BLaER1 (cell line): ENCODE data around the gene PHF21B.
"Not testable (repeated sequence)": the region's sequence is repeated elsewhere in the genome, so short reads cannot be mapped to it uniquely, and the experiment has no call there.

Source experiments
- H3K27ac ChIP-seq: shearing (Covaris generic); formaldehyde crosslinking; 2 replicates; pipeline ENCODE4 v1.8.1; 2022
- H3K27me3 ChIP-seq: shearing (Covaris generic); formaldehyde crosslinking; 2 replicates; pipeline ENCODE4 v1.8.1; 2022
- H3K36me3 ChIP-seq: shearing (Covaris generic); formaldehyde crosslinking; 2 replicates; pipeline ENCODE4 v1.8.1; 2022
- H3K4me1 ChIP-seq: shearing (Covaris generic); formaldehyde crosslinking; 2 replicates; pipeline ENCODE4 v1.8.1; 2022
- H3K4me2 ChIP-seq: shearing (Covaris generic); formaldehyde crosslinking; 2 replicates; pipeline ENCODE4 v1.8.1; 2022
- H3K4me3 ChIP-seq: shearing (Covaris generic); formaldehyde crosslinking; 2 replicates; pipeline ENCODE4 v1.8.1; 2022
- H3K9ac ChIP-seq: shearing (Covaris generic); formaldehyde crosslinking; 2 replicates; pipeline ENCODE4 v1.8.1; 2022
- H3K9me3 ChIP-seq: shearing (Covaris generic); formaldehyde crosslinking; 2 replicates; pipeline ENCODE4 v1.8.1; 2022
- H4K20me1 ChIP-seq: shearing (Covaris generic); formaldehyde crosslinking; 2 replicates; pipeline ENCODE4 v1.8.1; 2022
- Cebpa-rat ChIP-seq: shearing (Covaris generic); IDR thresholded peaks from 2 replicates; pipeline ENCODE4 v1.8.1; 2022

PHF21B gene

DNA sequence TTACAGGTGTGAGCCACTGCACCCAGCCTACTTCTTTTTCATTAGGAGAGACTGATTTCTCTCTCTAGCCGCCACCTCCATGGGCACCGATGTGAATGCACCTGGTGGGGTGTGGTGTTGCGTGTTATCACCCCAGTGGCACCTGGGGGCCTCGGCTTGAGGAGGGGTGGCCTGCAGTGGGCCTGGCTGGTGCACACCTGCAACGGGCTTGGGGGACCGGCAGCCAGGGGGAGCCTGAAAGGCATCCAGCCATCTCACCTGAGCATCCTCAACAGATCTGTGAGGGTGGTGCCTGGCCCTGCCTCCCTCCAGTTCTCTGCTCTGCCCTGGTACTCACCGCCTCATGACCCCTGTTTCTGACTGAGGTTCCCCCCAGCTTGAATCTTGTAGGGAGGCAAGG, 148.6 kb downstream of the PHF21B start:
- no peaks in the 10 kb centered on the region for H3K4me1 ChIP-seq
- H3K4me2 ChIP-seq: no peak overlapping the region
- H3K9ac ChIP-seq: no peak overlapping the region
- no peaks in the 10 kb centered on the region for H4K20me1 ChIP-seq
- TF ChIP-seq Cebpa-rat: no peak
- H3K27ac ChIP-seq: no peak overlapping the region
- H3K36me3 ChIP-seq: no peaks in the 10 kb centered on the region
- no peak overlapping the region for H3K4me3 ChIP-seq
- H3K9me3 ChIP-seq: no peaks in the 10 kb centered on the region
- H3K27me3 ChIP-seq: no peaks in the 10 kb centered on the region

DNA sequence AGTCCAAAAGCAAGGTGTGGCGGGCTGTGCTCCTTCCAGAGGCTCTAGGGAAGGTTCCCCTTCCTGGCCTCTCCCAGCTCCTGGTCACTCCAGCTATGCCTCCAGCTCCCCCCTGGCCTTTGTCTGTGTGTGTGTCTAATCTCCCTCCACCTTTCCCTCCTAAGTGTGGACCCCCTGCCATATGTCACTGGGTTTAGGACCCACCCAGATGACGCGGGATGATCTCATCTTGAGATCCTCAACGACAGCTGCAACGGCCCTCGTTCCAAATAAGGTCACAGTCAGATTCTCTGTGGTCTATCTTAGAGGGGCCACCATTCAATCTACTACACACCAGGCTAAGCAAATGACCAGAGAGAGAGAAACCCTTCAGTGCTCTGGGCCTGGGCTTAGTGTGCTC, 149.5 kb downstream of the PHF21B start:
- no peaks in the 10 kb centered on the region for H4K20me1 ChIP-seq
- no peak overlapping the region for H3K4me3 ChIP-seq
- H3K27ac ChIP-seq: no peak overlapping the region
- no peaks in the 10 kb centered on the region for H3K36me3 ChIP-seq
- no peaks in the 10 kb centered on the region for H3K9me3 ChIP-seq
- no peaks in the 10 kb centered on the region for H3K27me3 ChIP-seq
- TF ChIP-seq Cebpa-rat: no peak
- H3K4me2 ChIP-seq: no peak overlapping the region
- H3K9ac ChIP-seq: no peak overlapping the region
- H3K4me1 ChIP-seq: no peaks in the 10 kb centered on the region

DNA sequence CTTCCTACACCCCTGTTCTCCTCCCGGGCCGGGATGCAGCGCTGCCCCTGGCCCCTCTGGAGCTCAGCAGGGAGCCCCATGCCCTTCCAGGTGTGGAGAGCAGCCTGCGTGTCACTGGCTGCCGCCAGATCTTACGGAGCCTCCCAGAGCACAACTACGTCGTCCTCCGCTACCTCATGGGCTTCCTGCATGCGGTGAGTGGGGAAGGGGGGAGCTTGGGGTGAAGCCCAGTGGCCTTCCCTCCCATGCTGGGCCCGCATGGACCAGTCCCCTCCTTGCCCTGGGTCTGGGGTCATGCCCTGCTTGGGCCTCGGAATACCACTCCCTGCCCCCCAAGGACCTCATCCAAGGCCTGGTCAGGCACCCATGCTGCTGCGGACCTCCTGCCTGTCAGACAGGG, 150.2 kb downstream of the PHF21B start:
- Histone ChIP-seq H3K4me2 (no peak overlapping the region), H3K27ac (no peak overlapping the region), H3K36me3 (no peaks in the 10 kb centered on the region), H3K9ac (no peak overlapping the region), H3K4me1 (no peaks in the 10 kb centered on the region), H3K4me3 (no peak overlapping the region), H3K27me3 (no peaks in the 10 kb centered on the region), H3K9me3 (no peaks in the 10 kb centered on the region), H4K20me1 (no peaks in the 10 kb centered on the region)
- no peak for TF ChIP-seq Cebpa-rat

DNA sequence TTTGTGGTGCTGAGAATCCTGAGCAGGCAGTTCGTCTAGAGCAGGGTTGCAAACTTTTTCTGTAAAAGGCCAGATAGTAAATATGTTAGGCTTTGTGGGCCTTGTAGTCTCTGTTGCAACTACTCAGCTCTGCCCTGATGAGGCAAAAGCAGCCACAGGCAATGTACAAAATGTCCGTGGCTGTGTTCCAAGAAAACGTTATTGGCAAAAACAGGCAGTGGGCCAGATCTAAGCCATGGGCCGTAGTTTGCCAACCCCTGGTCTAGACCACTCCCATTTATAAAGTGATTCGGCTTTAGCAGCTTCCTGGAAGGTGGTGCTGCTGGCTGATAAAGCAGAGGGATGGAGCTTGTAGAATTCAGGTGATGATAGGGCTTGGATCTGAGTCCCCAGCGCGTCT, 151.0 kb downstream of the PHF21B start:
- H3K9ac ChIP-seq, H3K9me3 ChIP-seq, H3K27ac ChIP-seq, H3K4me2 ChIP-seq, H3K36me3 ChIP-seq, H4K20me1 ChIP-seq, H3K27me3 ChIP-seq, H3K4me3 ChIP-seq, H3K4me1 ChIP-seq: not testable (repeated sequence)

DNA sequence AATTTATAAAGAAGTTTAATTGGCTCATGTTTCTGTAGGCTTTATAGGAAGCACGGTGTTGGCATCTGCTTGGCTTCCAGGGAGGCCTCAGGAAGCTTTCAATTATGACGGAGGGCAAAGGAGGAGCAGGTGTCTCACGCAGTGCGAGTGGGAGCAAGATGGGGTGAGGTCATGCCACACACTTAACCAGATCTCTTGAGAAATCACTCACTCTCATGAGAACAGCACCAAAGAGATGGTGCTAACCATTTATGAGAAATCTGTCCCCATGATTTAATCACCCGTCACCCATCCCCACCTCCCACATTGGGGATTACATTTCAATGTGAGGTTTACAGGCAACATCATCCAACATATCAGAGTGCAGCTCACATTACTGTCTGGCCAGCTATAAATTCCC, 153.9 kb downstream of the PHF21B start:
- H3K27me3 ChIP-seq: no peaks in the 10 kb centered on the region
- H3K9me3 ChIP-seq: no peaks in the 10 kb centered on the region
- H3K27ac ChIP-seq: no peak overlapping the region
- H4K20me1 ChIP-seq: no peaks in the 10 kb centered on the region
- no peak overlapping the region for H3K4me2 ChIP-seq
- no peak overlapping the region for H3K4me3 ChIP-seq
- no peak overlapping the region for H3K9ac ChIP-seq
- TF ChIP-seq Cebpa-rat: no peak
- H3K36me3 ChIP-seq: no peaks in the 10 kb centered on the region
- no peaks in the 10 kb centered on the region for H3K4me1 ChIP-seq

DNA sequence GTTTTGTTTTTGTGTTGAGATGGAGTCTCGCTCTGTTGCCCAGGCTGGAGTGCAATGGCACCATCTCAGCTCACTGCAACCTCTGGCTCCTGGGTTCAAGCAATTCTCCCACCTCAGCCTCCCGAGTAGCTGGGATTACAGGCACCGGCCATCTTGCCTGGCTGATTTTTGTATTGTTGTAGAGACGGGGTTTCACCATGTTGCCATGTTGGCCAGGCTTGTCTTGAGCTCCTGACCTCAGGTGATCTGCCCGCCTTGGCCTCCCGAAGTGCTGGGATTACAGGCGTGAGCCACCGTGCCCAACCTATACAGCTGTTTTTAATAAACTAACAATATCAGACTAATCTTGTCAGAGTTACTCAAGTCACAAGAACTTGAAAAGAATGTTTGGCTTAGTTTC, 155.2 kb downstream of the PHF21B start:
- H3K27ac ChIP-seq: not testable (repeated sequence)

DNA sequence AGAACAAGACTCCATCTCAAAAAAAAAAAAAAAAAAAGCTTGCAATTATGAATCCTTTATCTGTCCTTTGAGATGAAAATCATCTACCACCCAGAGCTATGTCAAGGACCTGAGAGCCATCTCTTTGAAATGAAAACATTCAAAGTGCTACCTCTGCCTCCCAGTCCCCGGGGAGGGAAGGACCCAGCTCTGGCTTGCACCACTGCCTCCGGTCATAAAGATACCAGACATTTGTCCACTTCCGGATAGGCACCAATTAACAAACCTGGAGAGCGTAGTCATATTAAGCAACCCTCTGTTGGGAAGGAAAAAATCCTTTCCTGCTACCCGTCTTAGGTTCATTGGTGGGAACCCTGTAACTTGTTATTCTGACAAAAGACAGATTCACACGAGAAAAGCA, 158.9 kb downstream of the PHF21B start:
- H3K27ac ChIP-seq: no peak overlapping the region
- no peak overlapping the region for H3K4me3 ChIP-seq
- H4K20me1 ChIP-seq: no peaks in the 10 kb centered on the region
- H3K4me2 ChIP-seq: no peak overlapping the region
- H3K9me3 ChIP-seq: no peaks in the 10 kb centered on the region
- H3K4me1 ChIP-seq: no peaks in the 10 kb centered on the region
- H3K27me3 ChIP-seq: no peaks in the 10 kb centered on the region
- no peak for TF ChIP-seq Cebpa-rat
- H3K9ac ChIP-seq: no peak overlapping the region
- no peaks in the 10 kb centered on the region; the same call in 1 of the 2 replicates for H3K36me3 ChIP-seq

More for the DNA sequence above, 155.2 kb downstream of the PHF21B start:
- H3K27me3 ChIP-seq, H3K4me1 ChIP-seq, H3K9me3 ChIP-seq, H3K4me3 ChIP-seq, H4K20me1 ChIP-seq, H3K36me3 ChIP-seq, H3K9ac ChIP-seq, H3K4me2 ChIP-seq: not testable (repeated sequence)

DNA sequence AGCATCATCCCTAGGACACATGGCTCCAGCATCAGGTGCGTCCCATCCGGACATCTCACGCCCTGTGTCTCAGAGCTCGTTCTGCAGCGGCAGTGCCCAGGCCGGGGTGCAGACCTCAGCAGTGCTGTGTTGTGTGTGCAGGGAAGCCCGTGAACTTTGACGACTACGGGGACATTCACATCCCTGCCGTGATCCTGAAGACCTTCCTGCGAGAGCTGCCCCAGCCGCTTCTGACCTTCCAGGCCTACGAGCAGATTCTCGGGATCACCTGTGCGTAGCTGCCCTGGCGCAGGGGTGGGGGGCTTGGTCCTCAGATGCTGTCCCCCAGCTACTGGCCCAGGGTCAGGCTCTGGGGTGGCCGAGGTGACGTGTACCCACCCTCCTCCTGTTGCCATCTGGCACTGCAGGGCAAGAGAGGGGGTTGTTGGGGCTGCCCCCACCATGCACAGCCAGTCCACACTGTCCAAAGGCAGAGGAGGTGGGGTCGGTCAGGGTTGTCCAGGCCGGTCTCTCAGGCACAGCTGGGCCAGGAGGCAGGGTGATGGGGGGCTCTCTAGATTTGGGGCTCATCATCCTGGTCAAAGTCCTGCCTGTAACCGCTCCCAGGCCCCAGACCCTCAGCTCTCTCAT, 160.9 kb downstream of the PHF21B start:
- Histone ChIP-seq H3K9ac (no peak overlapping the region), H3K4me2 (no peak overlapping the region), H3K4me3 (no peak overlapping the region), H3K27ac (no peak overlapping the region), H3K4me1 (no peaks in the 10 kb centered on the region), H3K36me3 (no peaks in the 10 kb centered on the region; the same call in 1 of the 2 replicates), H3K9me3 (peaks cover 15% of the 10 kb centered on the region), H4K20me1 (no peaks in the 10 kb centered on the region), H3K27me3 (no peaks in the 10 kb centered on the region)
- TF ChIP-seq Cebpa-rat: no peak

DNA sequence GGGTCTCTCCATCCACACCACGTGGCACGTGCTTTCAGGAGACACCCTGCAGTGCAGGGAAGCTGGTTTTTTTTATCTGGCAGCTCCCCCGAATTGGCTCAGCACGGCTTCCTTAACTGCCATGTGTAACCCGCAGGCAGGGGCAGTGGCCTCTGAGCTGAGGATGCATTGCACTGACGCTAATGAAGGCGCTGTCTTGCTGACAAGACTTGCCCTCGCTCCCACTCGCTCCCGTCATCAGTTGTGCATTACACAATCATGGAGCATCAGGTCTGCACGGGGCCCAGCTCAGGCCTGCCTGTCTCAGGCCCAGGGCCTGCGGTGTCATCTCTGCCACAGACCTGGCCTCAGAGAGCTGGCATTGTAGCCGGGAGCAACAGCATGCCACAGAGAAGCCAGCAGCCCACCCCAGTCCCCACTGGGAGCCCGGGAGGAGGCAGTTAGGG, 161.5 kb downstream of the PHF21B start:
- H3K9ac ChIP-seq: no peak overlapping the region
- no peak overlapping the region for H3K27ac ChIP-seq
- H3K4me1 ChIP-seq: no peaks in the 10 kb centered on the region
- no peak overlapping the region for H3K4me2 ChIP-seq
- no peaks in the 10 kb centered on the region; the same call in 1 of the 2 replicates for H3K36me3 ChIP-seq
- H4K20me1 ChIP-seq: no peaks in the 10 kb centered on the region
- TF ChIP-seq Cebpa-rat: no peak
- no peaks in the 10 kb centered on the region for H3K27me3 ChIP-seq
- H3K4me3 ChIP-seq: no peak overlapping the region
- H3K9me3 ChIP-seq: peaks cover 19% of the 10 kb centered on the region

DNA sequence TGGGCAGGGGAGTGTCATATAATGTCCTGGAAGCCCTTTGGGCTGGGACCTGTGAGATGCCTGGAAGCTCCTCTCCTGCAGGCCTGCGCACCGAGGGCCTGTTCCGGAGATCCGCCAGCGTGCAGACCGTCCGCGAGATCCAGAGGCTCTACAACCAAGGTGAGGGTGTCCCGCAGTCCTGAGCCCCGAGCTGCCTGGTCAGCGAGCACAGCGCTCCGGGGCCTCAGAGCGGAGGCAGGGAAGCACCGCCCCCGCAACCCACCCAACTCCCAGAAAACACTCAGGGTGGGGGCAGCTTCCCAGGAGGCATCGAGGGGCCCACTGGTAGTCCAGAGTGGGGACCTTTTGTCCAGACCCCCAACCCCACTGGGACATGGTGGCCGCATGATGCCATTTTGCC, 161.9 kb downstream of the PHF21B start:
- H4K20me1 ChIP-seq: no peaks in the 10 kb centered on the region
- no peak for TF ChIP-seq Cebpa-rat
- no peak overlapping the region for H3K4me3 ChIP-seq
- H3K36me3 ChIP-seq: no peaks in the 10 kb centered on the region; the same call in 1 of the 2 replicates
- no peaks in the 10 kb centered on the region for H3K27me3 ChIP-seq
- no peak overlapping the region for H3K4me2 ChIP-seq
- H3K9ac ChIP-seq: no peak overlapping the region
- peaks cover 19% of the 10 kb centered on the region for H3K9me3 ChIP-seq
- H3K27ac ChIP-seq: no peak overlapping the region
- H3K4me1 ChIP-seq: no peaks in the 10 kb centered on the region

DNA sequence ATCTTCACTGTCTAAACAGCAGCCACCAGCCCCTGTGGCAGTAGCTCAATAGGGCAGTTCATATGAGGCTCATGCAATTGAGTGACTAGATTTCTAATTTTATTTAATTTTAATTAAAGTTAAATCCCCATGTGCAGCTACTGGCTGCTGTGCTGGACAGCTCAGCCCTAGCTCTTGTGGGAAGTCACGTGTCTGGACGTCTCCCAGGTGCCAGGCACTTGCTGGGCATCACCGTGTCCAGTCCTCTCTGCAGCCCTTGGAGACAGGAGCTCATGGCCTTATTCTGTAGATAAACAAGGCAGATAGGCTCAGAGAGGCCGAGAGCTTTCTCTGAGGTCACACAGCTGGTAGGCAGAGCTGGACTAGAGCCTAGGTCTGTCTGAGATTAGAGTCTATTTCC, 162.4 kb downstream of the PHF21B start:
- H3K27ac ChIP-seq: no peak overlapping the region
- no peaks in the 10 kb centered on the region; the same call in 1 of the 2 replicates for H3K36me3 ChIP-seq
- H3K4me2 ChIP-seq: no peak overlapping the region
- no peak for TF ChIP-seq Cebpa-rat
- no peak overlapping the region for H3K9ac ChIP-seq
- no peak overlapping the region for H3K4me3 ChIP-seq
- no peaks in the 10 kb centered on the region; the same call in 1 of the 2 replicates for H3K4me1 ChIP-seq
- H3K27me3 ChIP-seq: no peaks in the 10 kb centered on the region
- H4K20me1 ChIP-seq: no peaks in the 10 kb centered on the region
- peaks cover 19% of the 10 kb centered on the region for H3K9me3 ChIP-seq
